SKM-1 treated with dmso at 0.1 percent for 144 hours (cell line): ENCODE measurements around the gene STK26.
"Not testable (repeated sequence)": the region's sequence is repeated elsewhere in the genome, so short reads cannot be mapped to it uniquely, and the experiment has no call there.

Source experiments
- DNase-seq: peaks from one replicate; lab custom pipeline; 2025; ENCODE audit not compliant: unreplicated experiment; lab: John Stamatoyannopoulos, UW

Gene STK26

GRCh38 chrX:132022967-132023895, at the start of gene STK26:
TSS of gene STK26 (plus strand) at chrX:132023302. CDS start at chrX:132023618, 316 bp downstream.
- peak; percentile 54 for DNase-seq

GRCh38 chrX:131975851-131976250, 47.3 kb upstream of the STK26 start:
- no peak for DNase-seq

- no peak for DNase-seq
Observed at GRCh38 chrX:131977619-131978018, 45.5 kb upstream of the STK26 start.

- DNase-seq: no peak
Observed at GRCh38 chrX:131979116-131979515, 44.0 kb upstream of the STK26 start.

- no peak for DNase-seq
Observed at GRCh38 chrX:131985526-131986049, 37.5 kb upstream of the STK26 start.

GRCh38 chrX:131987252-131987651, 35.9 kb upstream of the STK26 start:
- DNase-seq: peak; percentile 72

GRCh38 chrX:131988236-131988635, 34.9 kb upstream of the STK26 start:
- no peak for DNase-seq

GRCh38 chrX:132001127-132001526, 22.0 kb upstream of the STK26 start:
- no peak for DNase-seq

GRCh38 chrX:132004728-132005127, 18.4 kb upstream of the STK26 start:
- no peak for DNase-seq

- no peak for DNase-seq
Observed at GRCh38 chrX:132009350-132009749, 13.8 kb upstream of the STK26 start.

- DNase-seq: not testable (repeated sequence)
Observed at GRCh38 chrX:132010213-132010612, 12.9 kb upstream of the STK26 start.

GRCh38 chrX:132015875-132016274, 7.2 kb upstream of the STK26 start:
- DNase-seq: no peak

- DNase-seq: no peak
Observed at GRCh38 chrX:132016628-132017430, 6.3 kb upstream of the STK26 start.

- DNase-seq: peak; percentile 66
Observed at GRCh38 chrX:132017431-132018185, 5.5 kb upstream of the STK26 start.

- DNase-seq: peak; percentile 16
Observed at GRCh38 chrX:132022198-132022966, 720 bp upstream of the STK26 start.

GRCh38 chrX:132023896-132024386, 839 bp downstream of the STK26 start:
- no peak for DNase-seq

- DNase-seq: no peak
Observed at GRCh38 chrX:132025041-132025440, 1.9 kb downstream of the STK26 start.

GRCh38 chrX:132030264-132030663, 7.2 kb downstream of the STK26 start:
- no peak for DNase-seq

GRCh38 chrX:132031867-132032266, 8.8 kb downstream of the STK26 start:
- no peak for DNase-seq

- DNase-seq: no peak
Observed at GRCh38 chrX:132033166-132033565, 10.1 kb downstream of the STK26 start.
